Measurements from ENCODE around the gene MB21D2.

The MB21D2 gene

DNA sequence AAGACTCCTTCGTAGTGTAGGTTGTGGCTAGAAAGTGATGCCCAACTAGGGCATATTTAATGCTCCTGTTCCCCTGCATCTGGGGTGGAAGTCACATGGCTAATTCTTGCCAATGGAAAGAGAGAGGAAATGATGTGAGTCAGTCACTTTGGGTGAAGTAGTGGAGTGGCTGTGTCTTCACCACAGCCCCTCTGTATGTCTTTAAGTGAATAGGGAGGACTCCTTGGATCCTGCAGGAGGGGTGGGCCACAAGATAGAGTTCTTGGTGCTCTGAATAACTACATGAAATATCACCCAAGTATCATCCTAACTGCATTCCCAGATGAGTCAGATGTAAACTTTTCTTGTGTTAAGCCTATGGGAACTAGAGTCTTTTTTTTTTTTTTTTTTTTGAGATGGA is 17.8 kb upstream of the MB21D2 start:
- no peaks in the 10 kb centered on the region for H3K36me3 ChIP-seq (ENCODE audit: control insufficient read depth in 2 of 2, insufficient read depth in 1 of 2, low read length in 2 of 2)
- no peak overlapping the region for H3K4me3 ChIP-seq (ENCODE audit: low read depth, low read length)
- no peak for TF ChIP-seq ZNF514 (tag by site-specific recombination; IDR thresholded peaks at IDR 0.05)
- no peak for TF ChIP-seq KLF1 (tag by site-specific recombination; IDR thresholded peaks at IDR 0.05)
- TF ChIP-seq ZNF660 (tag by site-specific recombination; IDR thresholded peaks at IDR 0.05), result no peak
- TF ChIP-seq, protein P1, sequence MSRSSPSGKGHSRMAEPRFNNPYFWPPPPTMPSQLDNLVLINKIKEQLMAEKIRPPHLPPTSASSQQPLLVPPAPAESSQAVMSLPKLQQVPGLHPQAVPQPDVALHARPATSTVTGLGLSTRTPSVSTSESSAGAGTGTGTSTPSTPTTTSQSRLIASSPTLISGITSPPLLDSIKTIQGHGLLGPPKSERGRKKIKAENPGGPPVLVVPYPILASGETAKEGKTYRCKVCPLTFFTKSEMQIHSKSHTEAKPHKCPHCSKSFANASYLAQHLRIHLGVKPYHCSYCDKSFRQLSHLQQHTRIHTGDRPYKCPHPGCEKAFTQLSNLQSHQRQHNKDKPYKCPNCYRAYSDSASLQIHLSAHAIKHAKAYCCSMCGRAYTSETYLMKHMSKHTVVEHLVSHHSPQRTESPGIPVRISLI (tag by site-specific recombination; IDR thresholded peaks at IDR 0.05), result no peak
- no peak for TF ChIP-seq ZNF629 (tag by site-specific recombination; IDR thresholded peaks at IDR 0.05)
- CTCF ChIA-PET, result no interaction called here
- no peak overlapping the region for H3K27ac ChIP-seq (ENCODE audit: extremely low read depth, low read depth, low read length)
- no peaks in the 10 kb centered on the region for H3K9me3 ChIP-seq (ENCODE audit: control insufficient read depth, insufficient read depth, low read depth, low read length)
- POLR2A ChIA-PET, result no interaction called here
- no peaks in the 10 kb centered on the region for H3K4me1 ChIP-seq (ENCODE audit: control insufficient read depth, insufficient read depth, low read length)

DNA sequence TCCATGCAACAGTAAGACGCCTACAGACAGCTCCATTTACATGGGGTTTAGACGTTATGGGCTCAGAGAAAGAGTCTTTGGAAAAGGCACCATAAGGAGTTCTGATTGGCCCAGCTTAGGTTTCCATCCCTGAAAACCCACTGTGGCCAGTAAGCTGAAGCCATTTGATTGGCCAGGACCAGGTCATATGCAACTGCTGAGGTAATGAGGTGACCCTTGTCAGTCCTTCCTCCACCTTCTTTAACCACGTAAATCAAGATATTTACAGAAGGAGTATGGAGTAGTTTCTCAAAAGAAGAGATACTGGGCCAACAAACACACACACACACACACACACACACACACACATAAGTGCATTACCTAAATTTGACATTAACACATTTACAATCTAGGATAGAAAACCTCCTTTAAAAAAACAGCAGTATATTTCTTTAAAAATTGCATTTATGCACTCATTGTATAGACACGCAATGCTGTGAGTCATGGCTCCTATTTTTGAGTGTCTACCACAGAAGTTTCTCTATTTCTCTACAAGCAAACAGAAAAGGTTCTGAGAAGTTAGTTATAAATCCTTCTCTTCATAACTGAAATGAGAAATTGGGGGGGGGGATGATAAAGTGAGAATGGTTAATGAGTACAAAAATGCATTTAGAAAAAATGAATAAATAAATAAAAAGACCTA is 16.3 kb upstream of the MB21D2 start:
- H3K27ac ChIP-seq (ENCODE audit: extremely low read depth, low read depth, low read length), result no peak overlapping the region
- no peaks in the 10 kb centered on the region for H3K36me3 ChIP-seq (ENCODE audit: control insufficient read depth in 2 of 2, insufficient read depth in 1 of 2, low read length in 2 of 2)
- CTCF ChIA-PET, result no interaction called here
- no peak overlapping the region for H3K4me3 ChIP-seq (ENCODE audit: low read depth, low read length)
- H3K9me3 ChIP-seq (ENCODE audit: control insufficient read depth, insufficient read depth, low read depth, low read length), result no peaks in the 10 kb centered on the region
- no peak for TF ChIP-seq IKZF3 (tag by site-specific recombination; IDR thresholded peaks at IDR 0.05)
- TF ChIP-seq ZNF585B (tag by site-specific recombination; IDR thresholded peaks at IDR 0.05), result no peak
- TF ChIP-seq ZBTB17 (tag by site-specific recombination; IDR thresholded peaks at IDR 0.05), result no peak
- no peak for TF ChIP-seq ZFP69B (tag by site-specific recombination; IDR thresholded peaks at IDR 0.05)
- TF ChIP-seq ZNF223 (tag by site-specific recombination; IDR thresholded peaks at IDR 0.05), result no peak
- TF ChIP-seq MEIS1 (CRISPR knock-in tag; IDR thresholded peaks at IDR 0.05; ENCODE audit: borderline replicate concordance), result no peak
- TF ChIP-seq, protein P2, sequence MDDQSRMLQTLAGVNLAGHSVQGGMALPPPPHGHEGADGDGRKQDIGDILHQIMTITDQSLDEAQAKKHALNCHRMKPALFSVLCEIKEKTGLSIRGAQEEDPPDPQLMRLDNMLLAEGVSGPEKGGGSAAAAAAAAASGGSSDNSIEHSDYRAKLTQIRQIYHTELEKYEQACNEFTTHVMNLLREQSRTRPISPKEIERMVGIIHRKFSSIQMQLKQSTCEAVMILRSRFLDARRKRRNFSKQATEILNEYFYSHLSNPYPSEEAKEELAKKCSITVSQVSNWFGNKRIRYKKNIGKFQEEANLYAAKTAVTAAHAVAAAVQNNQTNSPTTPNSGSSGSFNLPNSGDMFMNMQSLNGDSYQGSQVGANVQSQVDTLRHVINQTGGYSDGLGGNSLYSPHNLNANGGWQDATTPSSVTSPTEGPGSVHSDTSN (CRISPR knock-in tag; IDR thresholded peaks at IDR 0.05), result no peak
- TF ChIP-seq ZNF596 (tag by site-specific recombination; IDR thresholded peaks at IDR 0.05), result no peak
- TF ChIP-seq ZNF16 (tag by site-specific recombination; IDR thresholded peaks at IDR 0.05; ENCODE audit: low read depth), result no peak
- no peak for TF ChIP-seq ZNF423 (tag by site-specific recombination; IDR thresholded peaks at IDR 0.05)
- no peak for TF ChIP-seq ZNF433 (tag by site-specific recombination; IDR thresholded peaks at IDR 0.05; ENCODE audit: low read depth)
- no peak for TF ChIP-seq ZNF544 (tag by site-specific recombination; IDR thresholded peaks at IDR 0.05)
- no peak for TF ChIP-seq GLI4 (tag by site-specific recombination; IDR thresholded peaks at IDR 0.05)
- no peak for TF ChIP-seq ZNF837 (tag by site-specific recombination; IDR thresholded peaks at IDR 0.05)
- peaks cover 8% of the 10 kb centered on the region for H3K4me1 ChIP-seq (ENCODE audit: control insufficient read depth, insufficient read depth, low read length)
- POLR2A ChIA-PET, result interaction anchor here (1.1 kb wide), 1 partner anchor 16 kb away, joined by 3 read pairs; the partner anchor contains the start of gene MB21D2

DNA sequence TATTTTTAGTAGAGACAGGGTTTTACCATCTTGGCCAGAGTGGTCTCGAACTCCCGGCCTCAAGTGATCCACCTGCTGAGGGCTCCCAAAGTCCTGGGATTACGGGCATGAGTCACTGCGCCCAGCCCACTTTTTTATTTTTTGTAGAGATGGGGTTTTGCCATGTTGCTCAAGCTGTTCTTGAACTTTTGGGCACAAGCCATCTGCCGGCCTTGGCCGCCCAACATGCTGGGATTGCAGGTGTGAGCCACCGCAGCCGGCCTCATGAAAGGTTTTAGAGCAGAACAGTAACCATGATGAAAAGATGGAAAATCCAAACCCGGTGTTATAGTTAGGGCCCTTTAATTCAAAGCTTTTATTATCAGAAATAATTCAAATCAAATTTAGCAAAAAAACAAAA is 15.6 kb upstream of the MB21D2 start:
- ChIA-PET POLR2A (interaction anchor here (1.1 kb wide), 1 partner anchor 15 kb away, joined by 3 read pairs; the partner anchor contains the start of gene MB21D2), CTCF (no interaction called here)
- peaks cover 14% of the 10 kb centered on the region for H3K4me1 ChIP-seq (ENCODE audit: control insufficient read depth, insufficient read depth, low read length)
- no peaks in the 10 kb centered on the region for H3K36me3 ChIP-seq (ENCODE audit: control insufficient read depth in 2 of 2, insufficient read depth in 1 of 2, low read length in 2 of 2)
- H3K4me3 ChIP-seq (ENCODE audit: low read depth, low read length), result no peak overlapping the region
- no peak overlapping the region for H3K27ac ChIP-seq (ENCODE audit: extremely low read depth, low read depth, low read length)
- H3K9me3 ChIP-seq (ENCODE audit: control insufficient read depth, insufficient read depth, low read depth, low read length), result no peaks in the 10 kb centered on the region
- no peak for TF ChIP-seq KLF9 (tag by site-specific recombination; IDR thresholded peaks at IDR 0.05; ENCODE audit: low read depth)
- TF ChIP-seq ZNF571 (tag by site-specific recombination; IDR thresholded peaks at IDR 0.05), result no peak
- TF ChIP-seq, protein P3, sequence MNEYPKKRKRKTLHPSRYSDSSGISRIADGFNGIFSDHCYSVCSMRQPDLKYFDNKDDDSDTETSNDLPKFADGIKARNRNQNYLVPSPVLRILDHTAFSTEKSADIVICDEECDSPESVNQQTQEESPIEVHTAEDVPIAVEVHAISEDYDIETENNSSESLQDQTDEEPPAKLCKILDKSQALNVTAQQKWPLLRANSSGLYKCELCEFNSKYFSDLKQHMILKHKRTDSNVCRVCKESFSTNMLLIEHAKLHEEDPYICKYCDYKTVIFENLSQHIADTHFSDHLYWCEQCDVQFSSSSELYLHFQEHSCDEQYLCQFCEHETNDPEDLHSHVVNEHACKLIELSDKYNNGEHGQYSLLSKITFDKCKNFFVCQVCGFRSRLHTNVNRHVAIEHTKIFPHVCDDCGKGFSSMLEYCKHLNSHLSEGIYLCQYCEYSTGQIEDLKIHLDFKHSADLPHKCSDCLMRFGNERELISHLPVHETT (tag by site-specific recombination; IDR thresholded peaks at IDR 0.05), result no peak
- TF ChIP-seq, protein P4, sequence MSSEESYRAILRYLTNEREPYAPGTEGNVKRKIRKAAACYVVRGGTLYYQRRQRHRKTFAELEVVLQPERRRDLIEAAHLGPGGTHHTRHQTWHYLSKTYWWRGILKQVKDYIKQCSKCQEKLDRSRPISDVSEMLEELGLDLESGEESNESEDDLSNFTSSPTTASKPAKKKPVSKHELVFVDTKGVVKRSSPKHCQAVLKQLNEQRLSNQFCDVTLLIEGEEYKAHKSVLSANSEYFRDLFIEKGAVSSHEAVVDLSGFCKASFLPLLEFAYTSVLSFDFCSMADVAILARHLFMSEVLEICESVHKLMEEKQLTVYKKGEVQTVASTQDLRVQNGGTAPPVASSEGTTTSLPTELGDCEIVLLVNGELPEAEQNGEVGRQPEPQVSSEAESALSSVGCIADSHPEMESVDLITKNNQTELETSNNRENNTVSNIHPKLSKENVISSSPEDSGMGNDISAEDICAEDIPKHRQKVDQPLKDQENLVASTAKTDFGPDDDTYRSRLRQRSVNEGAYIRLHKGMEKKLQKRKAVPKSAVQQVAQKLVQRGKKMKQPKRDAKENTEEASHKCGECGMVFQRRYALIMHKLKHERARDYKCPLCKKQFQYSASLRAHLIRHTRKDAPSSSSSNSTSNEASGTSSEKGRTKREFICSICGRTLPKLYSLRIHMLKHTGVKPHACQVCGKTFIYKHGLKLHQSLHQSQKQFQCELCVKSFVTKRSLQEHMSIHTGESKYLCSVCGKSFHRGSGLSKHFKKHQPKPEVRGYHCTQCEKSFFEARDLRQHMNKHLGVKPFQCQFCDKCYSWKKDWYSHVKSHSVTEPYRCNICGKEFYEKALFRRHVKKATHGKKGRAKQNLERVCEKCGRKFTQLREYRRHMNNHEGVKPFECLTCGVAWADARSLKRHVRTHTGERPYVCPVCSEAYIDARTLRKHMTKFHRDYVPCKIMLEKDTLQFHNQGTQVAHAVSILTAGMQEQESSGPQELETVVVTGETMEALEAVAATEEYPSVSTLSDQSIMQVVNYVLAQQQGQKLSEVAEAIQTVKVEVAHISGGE (tag by site-specific recombination; conservative IDR thresholded peaks at IDR 0.05; ENCODE audit: low read depth), result no peak
- TF ChIP-seq, protein P1 (tag by site-specific recombination; IDR thresholded peaks at IDR 0.05), result no peak
- TF ChIP-seq HOXC10 (CRISPR knock-in tag; IDR thresholded peaks at IDR 0.05), result no peak
- TF ChIP-seq TRIM28 (IDR thresholded peaks at IDR 0.05; ENCODE audit: borderline replicate concordance, low read length), result no peak
- TF ChIP-seq SP7 (tag by site-specific recombination; IDR thresholded peaks at IDR 0.05), result no peak

All from HEK293 (cell line).